Adrenal gland (tissue), 12 donors: ENCODE data around the gene XPNPEP2. TPM values are rescaled to one million over a fixed set of nuclear protein-coding genes. Genes with fewer than 3 reads are reported as not detected.

Source experiments
- DNase-seq, 7 donors: peaks; one replicate each; pipeline ENCODE4 v3.0.0-alpha.2; 2019 to 2020
- H3K27ac ChIP-seq, 5 donors: fragments of 200-600 bp; sonication (generic) in 4 of 5; 1 replicate in 3 of 5; 2 replicates in 2 of 5; pipeline versions ENCODE4 v1.5.1 to v1.8.0; 2016 to 2020; ENCODE audit warnings: mild to moderate bottlenecking in 1 of 5
- H3K27me3 ChIP-seq: fragments of 200-600 bp; 2 replicates; pipeline ENCODE4 v1.8.0; 2021
- H3K36me3 ChIP-seq, 2 donors: fragments of 200-600 bp; replicated peaks in 1 of 2; 1 replicate in 1 of 2; 2 replicates in 1 of 2; pipeline versions ENCODE4 v1.5.1 to v1.8.0; 2018 to 2022
- H3K4me1 ChIP-seq, 2 donors: fragments of 200-600 bp; replicated peaks in 1 of 2; 1 replicate in 1 of 2; 2 replicates in 1 of 2; pipeline versions ENCODE4 v1.5.1 to v1.8.0; 2018 to 2021
- H3K4me3 ChIP-seq, 4 donors: fragments of 200-600 bp; sonication (generic) in 3 of 4; one replicate each; pipeline ENCODE4 v1.5.1; 2016 to 2018
- H3K9me3 ChIP-seq, 3 donors: fragments of 200-600 bp; sonication (generic) in 1 of 3; replicated peaks in 1 of 3; 1 replicate in 2 of 3; 2 replicates in 1 of 3; pipeline versions ENCODE4 v1.5.1 to v1.8.0; 2016 to 2021
- POLR2A ChIP-seq, 2 donors: fragments of 450-650 bp; IDR thresholded peaks; one replicate each; pipeline ENCODE4 v1.6.1; 2017; ENCODE audit warnings: antibody characterized with exemption in 2 of 2, mild to moderate bottlenecking in 2 of 2, moderate library complexity in 1 of 2
- WGBS, 4 donors: extraction: QIAGEN DNeasy Blood & Tissue Kit in 2 of 4; methylation state at CpG; one replicate each; pipeline versions ENCODE4 v1.1.5 to v1.1.7; 2013 to 2017; 5-methylcytosine and 5-hydroxymethylcytosine counted together
- intact Hi-C, 2 donors: fragments of 100-400 bp; cut with DNase I; formaldehyde crosslinking; loops; one replicate each; pipeline versions ENCODE4 v1.14.1 to v1.15.0; 2022 to 2023
- polyA plus RNA-seq, 3 donors: library from polyadenylated mRNA; stranded (reverse); fragments of 200-250 nt in 2 of 3; fragments of 350-450 nt in 1 of 3; fragmentation: Illumina TruSeq in 1 of 3; extraction: RNeasy Lipid Tissue Mini Kit (QIAGEN cat#74804) in 1 of 3; gene quantifications; one replicate each; pipeline ENCODE4 v1.2.3, GENCODE V29; 2013 to 2014
- total RNA-seq, 9 donors: library from RNA; depleted of rRNA in 4 of 9; stranded (reverse); fragments of >200 nt in 4 of 9; fragments of 120-200 nt in 1 of 9; fragmentation: NEBNext Ultra II Directional in 1 of 9; extraction: Animal tissue kit (Norgen Biotek cat#: 25700) in 1 of 9; gene quantifications; one replicate each; pipeline versions ENCODE4 v1.1.0 to v1.2.4, GENCODE V29; 2013 to 2023
- TF ChIP-seq, protein P1 (sequence below), 6 experiments: fragments of 450-650 bp in 4 of 6; fragments of 200-600 bp in 2 of 6; sonication (generic) in 1 of 6; IDR thresholded peaks; 1 replicate in 5 of 6; 2 replicates in 1 of 6; pipeline versions ENCODE4 v1.5.1 to v1.8.0; 2016 to 2021; ENCODE audit warnings: antibody characterized with exemption in 6 of 6, mild to moderate bottlenecking in 2 of 6, moderate library complexity in 1 of 6
- donor health status: healthy with polysubstance abuse.
- donor health status: Bipolar disorder and iron deficiency.
- donor health status: DM: yes; HTN: yes; CAD: no.
- donor health status: DM: no; HTN: no; CAD: no.
- donor health status: DM: no; HTN: no; CAD: no.
- donor health status: DM: yes; HTN: yes; CAD: no.

The XPNPEP2 gene
- total and polyA plus RNA-seq, 12 donors: 0.18 to 5.4 (median 1.1) TPM

DNA sequence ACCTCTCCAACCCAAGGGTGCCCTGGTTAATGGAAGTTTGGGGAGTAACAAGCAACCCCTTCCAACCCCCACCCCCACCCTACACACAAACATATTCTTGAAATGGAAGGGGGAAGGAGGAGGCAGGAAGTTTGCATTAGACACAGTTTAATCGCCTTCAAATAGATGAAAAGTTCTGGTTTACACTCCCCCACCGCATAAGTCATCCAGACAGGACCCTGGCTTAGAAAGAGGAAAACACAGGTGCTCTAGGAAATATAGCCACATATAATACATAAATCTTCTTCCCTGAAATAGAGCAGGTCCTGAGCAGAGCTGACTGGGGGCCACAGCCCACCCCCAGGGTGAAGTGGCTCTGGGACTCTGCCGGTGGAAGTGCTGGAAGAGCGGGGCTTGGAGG is 66.0 kb downstream of the XPNPEP2 start:
- DNase-seq: no peak
- no peak for TF ChIP-seq POLR2A (IDR thresholded peaks at IDR 0.05)
- TF ChIP-seq, protein P1, sequence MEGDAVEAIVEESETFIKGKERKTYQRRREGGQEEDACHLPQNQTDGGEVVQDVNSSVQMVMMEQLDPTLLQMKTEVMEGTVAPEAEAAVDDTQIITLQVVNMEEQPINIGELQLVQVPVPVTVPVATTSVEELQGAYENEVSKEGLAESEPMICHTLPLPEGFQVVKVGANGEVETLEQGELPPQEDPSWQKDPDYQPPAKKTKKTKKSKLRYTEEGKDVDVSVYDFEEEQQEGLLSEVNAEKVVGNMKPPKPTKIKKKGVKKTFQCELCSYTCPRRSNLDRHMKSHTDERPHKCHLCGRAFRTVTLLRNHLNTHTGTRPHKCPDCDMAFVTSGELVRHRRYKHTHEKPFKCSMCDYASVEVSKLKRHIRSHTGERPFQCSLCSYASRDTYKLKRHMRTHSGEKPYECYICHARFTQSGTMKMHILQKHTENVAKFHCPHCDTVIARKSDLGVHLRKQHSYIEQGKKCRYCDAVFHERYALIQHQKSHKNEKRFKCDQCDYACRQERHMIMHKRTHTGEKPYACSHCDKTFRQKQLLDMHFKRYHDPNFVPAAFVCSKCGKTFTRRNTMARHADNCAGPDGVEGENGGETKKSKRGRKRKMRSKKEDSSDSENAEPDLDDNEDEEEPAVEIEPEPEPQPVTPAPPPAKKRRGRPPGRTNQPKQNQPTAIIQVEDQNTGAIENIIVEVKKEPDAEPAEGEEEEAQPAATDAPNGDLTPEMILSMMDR (IDR thresholded peaks at IDR 0.05): no peak
- Histone ChIP-seq H3K4me3 (no peak overlapping the region), H3K27ac (no peak overlapping the region), H3K4me1 (no peaks in the 10 kb centered on the region), H3K9me3 (no peaks in the 10 kb centered on the region), H3K36me3 (no peaks in the 10 kb centered on the region), H3K27me3 (no peaks in the 10 kb centered on the region)
- intact Hi-C loops: no loop called here
- 79 to 89% (median 83%) methylated on average over 4 of the region's 4 CpGs for WGBS, 4 donors

DNA sequence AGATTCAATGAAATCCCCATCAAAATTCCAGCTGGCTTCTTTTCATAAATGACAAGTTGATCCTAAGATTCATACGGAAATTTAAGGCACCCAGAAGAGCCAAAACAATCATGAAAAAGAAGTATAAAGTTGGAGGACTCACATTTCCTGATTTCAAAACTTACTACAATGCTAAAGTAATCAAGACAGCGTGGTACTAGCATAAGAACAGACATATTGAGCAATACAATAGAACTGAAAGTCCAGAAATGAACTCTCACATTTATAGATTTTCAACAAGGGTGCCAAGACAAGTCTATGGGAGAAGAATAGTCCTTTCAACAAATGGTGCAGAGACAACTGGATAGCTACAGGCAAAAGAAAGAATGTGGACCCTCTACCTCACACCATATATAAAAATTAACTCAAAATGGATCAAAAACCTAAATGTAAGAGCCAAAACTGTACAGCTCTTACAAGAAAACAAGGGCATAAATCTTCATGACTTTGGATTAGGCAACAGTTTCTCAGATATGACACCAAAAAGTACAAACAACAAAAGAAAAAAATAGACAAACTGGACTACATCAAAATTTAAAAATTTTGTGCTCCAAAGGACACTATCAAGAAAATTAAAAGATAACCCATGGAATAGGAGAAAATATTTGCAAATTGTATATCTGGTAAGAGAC is 69.5 kb downstream of the XPNPEP2 start:
- peak overlapping the region in 1 of 4 donors; percentile 17 for H3K4me3 ChIP-seq
- DNase-seq: no peak
- H3K27me3 ChIP-seq: no peaks in the 10 kb centered on the region
- no peaks in the 10 kb centered on the region for H3K9me3 ChIP-seq
- H3K27ac ChIP-seq: peak overlapping the region in 4 of 5 donors; percentile 15 to 51 (median 24)
- no peak for TF ChIP-seq POLR2A (IDR thresholded peaks at IDR 0.05)
- TF ChIP-seq, protein P1 (IDR thresholded peaks at IDR 0.05): no peak
- intact Hi-C loops: no loop called here
- H3K36me3 ChIP-seq: no peaks in the 10 kb centered on the region
- WGBS, 4 donors: 25 to 44% (median 34%) methylated on average over 2 of the region's 2 CpGs
- no peaks in the 10 kb centered on the region for H3K4me1 ChIP-seq

DNA sequence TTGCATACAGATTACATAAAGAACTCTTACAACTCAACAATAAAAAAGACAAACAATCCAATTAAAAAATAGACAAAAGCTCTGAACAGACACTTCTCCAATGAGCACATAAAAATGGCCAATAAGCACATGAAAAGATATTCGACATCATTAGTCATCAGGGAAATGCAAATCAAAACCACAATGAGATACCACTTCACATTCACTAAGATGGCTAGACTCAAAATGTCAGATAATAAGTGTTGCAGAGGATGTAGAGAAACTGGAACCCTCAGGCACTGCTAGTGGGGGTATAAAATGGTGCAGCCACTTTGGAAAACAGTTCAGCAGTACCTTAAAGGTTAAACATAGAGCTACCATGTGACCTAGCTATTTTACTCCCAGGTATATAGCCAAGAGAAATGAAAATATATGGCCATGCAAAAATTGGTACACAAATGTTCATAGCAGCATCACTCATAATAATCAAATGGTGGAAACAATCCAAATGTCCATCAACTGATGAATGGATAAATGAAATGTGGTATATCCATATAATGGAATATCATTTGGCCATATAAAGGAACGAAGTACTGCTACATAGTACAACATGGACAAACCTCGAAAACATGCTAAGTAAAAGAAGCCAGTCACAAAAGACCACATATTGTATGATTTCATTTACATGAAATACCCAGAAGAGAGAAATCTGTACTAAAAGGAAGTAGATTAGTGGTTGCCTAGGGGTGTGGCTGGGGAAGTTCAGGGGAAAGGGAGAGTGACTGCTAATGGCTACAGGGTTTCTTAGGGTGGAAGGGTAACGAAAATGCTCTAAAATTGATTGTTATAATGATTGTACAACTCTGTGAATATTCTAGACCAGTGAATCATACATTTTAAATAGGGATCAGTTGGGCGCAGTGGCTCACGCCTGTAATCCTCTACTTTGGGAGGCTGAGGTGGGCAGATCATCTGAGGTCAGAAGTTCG is 70.3 kb downstream of the XPNPEP2 start:
- Histone ChIP-seq H3K9me3 (no peaks in the 10 kb centered on the region), H3K27ac (peak overlapping the region in 2 of 5 donors; percentile 31 to 52), H3K4me1 (no peaks in the 10 kb centered on the region), H3K4me3 (no peak overlapping the region), H3K36me3 (no peaks in the 10 kb centered on the region), H3K27me3 (no peaks in the 10 kb centered on the region)
- WGBS, 4 donors: 73 to 87% (median 84%) methylated on average over 6 to 7 of the region's 7 CpGs
- DNase-seq: no peak
- TF ChIP-seq POLR2A (IDR thresholded peaks at IDR 0.05): no peak
- TF ChIP-seq, protein P1 (IDR thresholded peaks at IDR 0.05): no peak
- intact Hi-C loops: no loop called here

DNA sequence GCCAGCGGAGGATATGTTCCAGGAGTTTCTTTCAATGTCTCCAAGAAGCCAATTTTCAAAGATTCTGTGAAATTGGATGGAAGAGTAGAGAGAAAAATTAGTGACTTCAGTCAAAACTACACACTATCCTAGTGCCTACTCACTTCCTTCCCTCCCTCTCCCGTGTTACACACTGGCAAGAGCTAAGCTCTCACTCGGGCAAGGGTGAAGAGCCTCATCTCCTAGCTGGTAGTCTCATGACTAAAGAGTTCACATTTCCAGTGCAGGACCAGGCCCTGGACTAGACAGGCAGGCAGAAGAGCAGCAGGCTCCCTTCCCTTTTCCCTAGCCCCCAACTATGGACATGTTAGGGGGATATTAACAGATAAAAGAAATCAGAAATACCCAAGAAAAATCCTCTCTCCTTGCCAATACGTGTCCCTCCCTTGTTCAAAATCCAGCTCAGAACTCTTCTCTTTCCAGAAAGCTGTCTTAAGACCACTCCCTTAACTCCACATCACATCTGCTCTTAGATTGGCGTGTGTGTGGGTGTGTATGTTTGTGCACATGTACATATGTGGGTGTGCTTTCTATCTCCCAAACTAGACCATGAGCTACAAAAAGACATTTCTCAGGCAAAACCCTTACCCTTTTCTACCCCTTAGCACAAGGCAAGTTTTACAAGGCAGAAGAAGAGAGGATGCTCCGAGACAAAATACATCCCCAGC is 75.0 kb downstream of the XPNPEP2 start:
- Histone ChIP-seq H3K27me3 (no peaks in the 10 kb centered on the region), H3K4me3 (no peak overlapping the region), H3K27ac (no peak overlapping the region), H3K36me3 (no peaks in the 10 kb centered on the region), H3K9me3 (no peaks in the 10 kb centered on the region), H3K4me1 (no peaks in the 10 kb centered on the region)
- 76 to 96% (median 86%) methylated on average over 4 to 6 of the region's 6 CpGs for WGBS, 4 donors
- TF ChIP-seq POLR2A (IDR thresholded peaks at IDR 0.05): no peak
- TF ChIP-seq, protein P1 (IDR thresholded peaks at IDR 0.05): no peak
- DNase-seq: no peak
- intact Hi-C loops: no loop called here
